SK-N-SH treated with all-trans-retinoic acid at 6 μM for 48 hours (cell line): ENCODE data around the gene EGFL7.

ENCODE experiments used
- ARNTL ChIP-seq: fragments of 450-650 bp; formaldehyde crosslinking; IDR thresholded peaks from 2 replicates; pipeline ENCODE4 v1.5.0; 2020; ENCODE audit warnings: low read depth, mild to moderate bottlenecking, moderate library complexity, borderline replicate concordance
- BACH2 ChIP-seq: fragments of 250-450 bp; sonication (Bioruptor Pico); IDR thresholded peaks from 2 replicates; pipeline ENCODE4 v1.9.0; 2021; ENCODE audit warnings: mild to moderate bottlenecking, borderline replicate concordance
- CREB5 ChIP-seq: fragments of 250-450 bp; sonication (Bioruptor Pico); IDR thresholded peaks from 2 replicates; pipeline ENCODE4 v1.5.1; 2020; ENCODE audit warnings: low read depth, mild to moderate bottlenecking, moderate library complexity
- ESRRG ChIP-seq: fragments of 250-450 bp; sonication (Bioruptor Pico); IDR thresholded peaks from 2 replicates; pipeline ENCODE4 v1.6.1; 2021; ENCODE audit warnings: mild to moderate bottlenecking
- ISL1 ChIP-seq: fragments of 250-450 bp; sonication (Bioruptor Pico); IDR thresholded peaks from 2 replicates; pipeline ENCODE4 v2.1.2; 2022; ENCODE audit warnings: mild to moderate bottlenecking, moderate library complexity
- PATZ1 ChIP-seq: fragments of 250-450 bp; sonication (Bioruptor Pico); IDR thresholded peaks from 2 replicates; pipeline ENCODE4 v1.8.0; 2020; ENCODE audit warnings: mild to moderate bottlenecking, moderate library complexity, borderline replicate concordance
- RARB ChIP-seq: fragments of 250-450 bp; sonication (Bioruptor Pico); IDR thresholded peaks from 2 replicates; pipeline ENCODE4 v1.8.0; 2021; ENCODE audit warnings: mild to moderate bottlenecking, moderate library complexity
- TOX ChIP-seq: fragments of 250-450 bp; sonication (Bioruptor Pico); IDR thresholded peaks from 2 replicates; pipeline ENCODE4 v1.8.0; 2021; ENCODE audit warnings: mild to moderate bottlenecking, moderate library complexity, borderline replicate concordance
- TSHZ2 ChIP-seq: fragments of 250-450 bp; sonication (Bioruptor Pico); IDR thresholded peaks from 2 replicates; pipeline ENCODE4 v1.5.0; 2020; ENCODE audit warnings: mild to moderate bottlenecking, moderate library complexity
- ZFP3 ChIP-seq: fragments of 250-450 bp; sonication (Bioruptor Pico); IDR thresholded peaks from 2 replicates; pipeline ENCODE4 v1.5.0; 2020; ENCODE audit warnings: mild to moderate bottlenecking, moderate library complexity
- ZFP30 ChIP-seq: fragments of 450-650 bp; formaldehyde crosslinking; IDR thresholded peaks from 2 replicates; pipeline ENCODE4 v1.5.0; 2022; ENCODE audit warnings: mild to moderate bottlenecking, moderate library complexity
- ZNF70 ChIP-seq: fragments of 450-650 bp; formaldehyde crosslinking; IDR thresholded peaks from 2 replicates; pipeline ENCODE4 v1.5.0; 2020; ENCODE audit warnings: mild to moderate bottlenecking, moderate library complexity
- ZNF8 ChIP-seq: fragments of 450-650 bp; formaldehyde crosslinking; IDR thresholded peaks from 2 replicates; pipeline ENCODE4 v1.5.0; 2020; ENCODE audit warnings: mild to moderate bottlenecking, moderate library complexity

GRCh38 chr9:136686534-136686793, 23.7 kb downstream of the EGFL7 start:
- TF ChIP-seq ZNF70 (CRISPR knock-in tag) (no peak), ESRRG (CRISPR knock-in tag) (no peak), ZFP3 (CRISPR knock-in tag) (no peak), RARB (CRISPR knock-in tag) (no peak), TSHZ2 (CRISPR knock-in tag) (no peak), ISL1 (CRISPR knock-in tag) (no peak), CREB5 (CRISPR knock-in tag) (no peak), ARNTL (no peak), ZFP30 (CRISPR knock-in tag) (no peak), PATZ1 (CRISPR knock-in tag) (no peak), ZNF8 (CRISPR knock-in tag) (no peak), BACH2 (CRISPR knock-in tag) (no peak), TOX (CRISPR knock-in tag) (no peak)
